Fibroblast of lung (primary cell): ENCODE measurements around the gene FUCA1. TPM values are rescaled to one million over a fixed set of nuclear protein-coding genes. Genes with fewer than 3 reads are reported as not detected.
A peak's percentile ranks its signal among the peaks of the same experiment; 100 is the strongest.

Experiments used
- DNase-seq, 2 donors: peaks; one replicate each; pipeline versions ENCODE4 v3.0.0 to v3.0.0-alpha.2; 2010; ENCODE audit warnings: low read depth in 2 of 2
- H2AFZ ChIP-seq: 2 replicates; pipeline ENCODE4 v1.5.1; 2012; ENCODE audit warnings: low read length, control low read depth, inconsistent platforms
- H3K27ac ChIP-seq: 2 replicates; pipeline ENCODE4 v1.5.1; 2011; ENCODE audit warnings: low read length, control low read depth; ENCODE audit not compliant: insufficient read depth
- H3K27me3 ChIP-seq: 2 replicates; pipeline ENCODE4 v1.5.1; 2011; ENCODE audit warnings: mild to moderate bottlenecking, low read length; ENCODE audit not compliant: control insufficient read depth, insufficient read depth
- H3K36me3 ChIP-seq: 2 replicates; pipeline ENCODE4 v1.5.1; 2011; ENCODE audit warnings: low read length; ENCODE audit not compliant: control insufficient read depth, insufficient read depth
- H3K4me1 ChIP-seq: 2 replicates; pipeline ENCODE4 v1.5.1; 2011; ENCODE audit warnings: low read length; ENCODE audit not compliant: control insufficient read depth, insufficient read depth; ENCODE audit errors: extremely low read depth
- H3K4me2 ChIP-seq: 2 replicates; pipeline ENCODE4 v1.5.1; 2011; ENCODE audit warnings: low read length, control low read depth; ENCODE audit not compliant: insufficient read depth; ENCODE audit errors: extremely low read depth
- H3K4me3 ChIP-seq, 4 experiments: fragments of 200-600 bp in 1 of 4; sonication (generic) in 1 of 4; replicated peaks in 1 of 4; 2 replicates each; pipeline ENCODE4 v1.5.1; 2011 to 2016; ENCODE audit warnings: low read length in 4 of 4, low read depth in 3 of 4, mild to moderate bottlenecking in 3 of 4, control low read depth in 2 of 4, inconsistent platforms in 1 of 4, mixed read lengths in 1 of 4; ENCODE audit not compliant: insufficient read depth in 1 of 4; ENCODE audit errors: control extremely low read depth in 1 of 4
- H3K79me2 ChIP-seq: 2 replicates; pipeline ENCODE4 v1.5.1; 2012; ENCODE audit warnings: mild to moderate bottlenecking, low read length, inconsistent platforms; ENCODE audit not compliant: control insufficient read depth, insufficient read depth
- H3K9ac ChIP-seq: 2 replicates; pipeline ENCODE4 v1.5.1; 2011; ENCODE audit warnings: mild to moderate bottlenecking, low read length, control low read depth; ENCODE audit not compliant: insufficient read depth
- H3K9me3 ChIP-seq: 2 replicates; pipeline ENCODE4 v1.5.1; 2012; ENCODE audit warnings: low read depth, low read length; ENCODE audit not compliant: control insufficient read depth, insufficient read depth
- H4K20me1 ChIP-seq: 2 replicates; pipeline ENCODE4 v1.5.1; 2011; ENCODE audit warnings: low read length; ENCODE audit not compliant: control insufficient read depth, insufficient read depth; ENCODE audit errors: extremely low read depth
- CTCF ChIP-seq, 2 donors: IDR thresholded peaks in 1 of 2; conservative IDR thresholded peaks in 1 of 2; 1 replicate in 1 of 2; 2 replicates in 1 of 2; pipeline ENCODE4 v1.5.1; 2011 to 2012; ENCODE audit warnings: low read length in 2 of 2, control low read depth in 1 of 2, inconsistent platforms in 1 of 2, low read depth in 1 of 2, mild to moderate bottlenecking in 1 of 2
- EZH2 ChIP-seq: IDR thresholded peaks from 2 replicates; pipeline ENCODE4 v1.5.1; 2012; ENCODE audit warnings: low read length, control low read depth, mild to moderate bottlenecking; ENCODE audit errors: missing control alignments
- polyA plus RNA-seq, 2 donors: library from polyadenylated mRNA; depleted of rRNA in 1 of 2; stranded (reverse) in 1 of 2; unstranded in 1 of 2; fragments of >200 nt; gene quantifications; 2 replicates each; pipeline ENCODE4 v1.2.1, GENCODE V29; 2011 to 2012; ENCODE audit warnings: missing spikeins in 1 of 2
- total RNA-seq: library from RNA; depleted of rRNA; stranded (reverse); fragments of >200 nt; gene quantifications from 2 replicates; pipeline ENCODE4 v1.2.1, GENCODE V29; 2014

FUCA1 gene
- total and polyA plus RNA-seq, 2 donors (not counting 1 experiment from before 2014, with no cell fraction given) = 4.1 to 9.7 TPM

- H2AFZ ChIP-seq = no peak overlapping the region
- DNase-seq = peak in 1 of 2 donors; percentile 29
- no peak for TF ChIP-seq EZH2
- no peak for TF ChIP-seq CTCF (conservative IDR thresholded peaks at IDR 0.05 in 1 of 2, IDR thresholded peaks at IDR 0.05 in 1 of 2; ENCODE audit: low read depth in 1 of 2, low read length in 2 of 2)
- no peaks in the 10 kb centered on the region for H3K79me2 ChIP-seq
- H4K20me1 ChIP-seq = no peaks in the 10 kb centered on the region
- H3K9ac ChIP-seq = no peak overlapping the region
- peaks cover 2% of the 10 kb centered on the region for H3K36me3 ChIP-seq
- H3K9me3 ChIP-seq = no peaks in the 10 kb centered on the region
- H3K4me1 ChIP-seq = no peaks in the 10 kb centered on the region
- no peak overlapping the region for H3K4me2 ChIP-seq
- H3K4me3 ChIP-seq = no peak overlapping the region
- no peak overlapping the region for H3K27ac ChIP-seq
- H3K27me3 ChIP-seq = no peaks in the 10 kb centered on the region
These were observed 60.6 kb downstream of the FUCA1 start for GRCh38 chr1:23807453-23807852.

- Histone ChIP-seq H3K4me3 (no peak overlapping the region), H2AFZ (no peak overlapping the region), H3K27me3 (no peaks in the 10 kb centered on the region), H3K79me2 (no peaks in the 10 kb centered on the region), H3K9me3 (no peaks in the 10 kb centered on the region), H3K27ac (no peak overlapping the region), H3K4me1 (no peaks in the 10 kb centered on the region), H4K20me1 (no peaks in the 10 kb centered on the region), H3K4me2 (no peak overlapping the region), H3K9ac (no peak overlapping the region), H3K36me3 (peaks cover 2% of the 10 kb centered on the region)
- no peak for DNase-seq
- no peak for TF ChIP-seq EZH2
- TF ChIP-seq CTCF (conservative IDR thresholded peaks at IDR 0.05 in 1 of 2, IDR thresholded peaks at IDR 0.05 in 1 of 2; ENCODE audit: low read depth in 1 of 2, low read length in 2 of 2) = no peak
These were observed 61.8 kb downstream of the FUCA1 start for GRCh38 chr1:23806280-23806679.

GRCh38 chr1:23805025-23805424 lies 63.1 kb downstream of the FUCA1 start:
- no peaks in the 10 kb centered on the region for H3K4me1 ChIP-seq
- no peak overlapping the region for H3K4me2 ChIP-seq
- DNase-seq = no peak
- H3K27ac ChIP-seq = no peak overlapping the region
- H2AFZ ChIP-seq = no peak overlapping the region
- no peak overlapping the region for H3K9ac ChIP-seq
- peaks cover 2% of the 10 kb centered on the region for H3K36me3 ChIP-seq
- H3K27me3 ChIP-seq = no peaks in the 10 kb centered on the region
- TF ChIP-seq CTCF (conservative IDR thresholded peaks at IDR 0.05 in 1 of 2, IDR thresholded peaks at IDR 0.05 in 1 of 2; ENCODE audit: low read depth in 1 of 2, low read length in 2 of 2) (no peak), EZH2 (no peak)
- no peak overlapping the region for H3K4me3 ChIP-seq
- no peaks in the 10 kb centered on the region for H3K79me2 ChIP-seq
- no peaks in the 10 kb centered on the region for H4K20me1 ChIP-seq
- H3K9me3 ChIP-seq = no peaks in the 10 kb centered on the region
